Thoracic aorta (tissue), 2 donors: ENCODE results near the gene AHNAK. TPM values are rescaled to one million over a fixed set of nuclear protein-coding genes. Genes with fewer than 3 reads are reported as not detected.

Experiments
- ATAC-seq: fragments of 150-250 bp; one replicate; pipeline ENCODE4 v1.8.0; 2017; ENCODE audit warnings: low read depth; ENCODE audit not compliant: insufficient number of reproducible peaks, low FRiP score
- DNase-seq: peaks from one replicate; pipeline ENCODE4 v3.0.0-alpha.2; 2020; ENCODE audit warnings: low spot score
- H3K27ac ChIP-seq, 2 donors: fragments of 200-600 bp; sonication (generic); 1 replicate in 1 of 2; 2 replicates in 1 of 2; pipeline ENCODE4 v1.5.1; 2016; ENCODE audit warnings: mild to moderate bottlenecking in 2 of 2, moderate library complexity in 2 of 2
- H3K27me3 ChIP-seq: fragments of 200-600 bp; sonication (generic); replicated peaks from 2 replicates; pipeline ENCODE4 v1.6.0; 2016; ENCODE audit warnings: mild to moderate bottlenecking; ENCODE audit not compliant: insufficient read depth
- H3K36me3 ChIP-seq: fragments of 200-600 bp; sonication (generic); one replicate; pipeline ENCODE4 v1.5.1; 2016
- H3K4me1 ChIP-seq, 2 donors: fragments of 200-600 bp; sonication (generic); 1 replicate in 1 of 2; 2 replicates in 1 of 2; pipeline versions ENCODE4 v1.5.1 to v1.6.0; 2016; ENCODE audit warnings: low read depth in 2 of 2, mild to moderate bottlenecking in 1 of 2; ENCODE audit not compliant: control insufficient read depth in 1 of 2
- H3K4me3 ChIP-seq: fragments of 200-600 bp; sonication (generic); 2 replicates; pipeline ENCODE4 v1.5.1; 2016; ENCODE audit warnings: mild to moderate bottlenecking
- H3K9me3 ChIP-seq: fragments of 200-600 bp; sonication (generic); 2 replicates; pipeline ENCODE4 v1.5.1; 2016
- total RNA-seq, 2 donors: library from RNA; depleted of rRNA; stranded (reverse); fragments of >200 nt; gene quantifications; one replicate each; pipeline versions ENCODE4 v1.1.0 to v1.2.3, GENCODE V29; 2016
- TF ChIP-seq, protein P1 (sequence below): fragments of 200-600 bp; sonication (generic); IDR thresholded peaks from one replicate; pipeline ENCODE4 v1.5.1; 2019; ENCODE audit warnings: antibody characterized with exemption

The AHNAK gene
- total RNA-seq, 2 donors from 2014 or later, result 1,009 to 1,046 TPM

DNA sequence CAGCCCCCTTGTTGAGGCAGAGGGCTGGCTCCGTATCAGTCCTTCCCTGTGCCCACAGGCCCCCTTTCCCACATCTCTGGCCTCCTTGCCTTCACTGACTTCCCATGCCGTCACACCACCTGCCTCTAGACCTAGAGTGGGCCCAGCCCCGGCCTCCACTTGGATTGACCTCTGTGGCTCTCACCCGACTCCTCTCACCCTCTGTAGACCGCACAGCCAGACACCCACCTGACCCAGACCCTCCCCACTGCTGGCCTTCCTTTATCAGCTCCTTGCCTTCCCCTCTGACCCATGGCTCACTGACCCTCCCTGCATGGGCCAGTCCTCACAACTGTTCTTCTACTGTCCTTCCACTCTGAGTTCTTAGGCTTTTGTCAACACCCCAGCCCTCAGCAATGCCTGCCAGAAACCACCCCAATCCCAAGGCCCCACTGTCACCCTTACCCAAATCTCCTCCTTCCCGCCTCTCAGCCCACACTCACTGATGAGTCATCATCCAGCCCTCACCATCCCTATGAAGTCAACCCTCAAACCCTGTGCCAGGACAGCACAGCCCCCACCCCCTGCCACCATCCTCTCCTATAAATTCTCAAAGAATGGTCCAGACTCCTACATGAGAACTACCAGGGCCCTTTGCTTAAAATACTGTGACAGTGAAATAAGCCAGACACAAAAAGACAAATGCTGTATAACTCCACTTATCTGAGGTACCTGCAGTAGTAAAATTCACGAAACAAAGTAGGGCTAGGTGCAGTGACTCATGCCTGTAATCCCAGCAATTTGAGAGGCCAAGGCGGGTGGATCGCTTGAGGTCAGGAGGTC, 74.3 kb downstream of the AHNAK start:
- ATAC-seq, result no peak

DNA sequence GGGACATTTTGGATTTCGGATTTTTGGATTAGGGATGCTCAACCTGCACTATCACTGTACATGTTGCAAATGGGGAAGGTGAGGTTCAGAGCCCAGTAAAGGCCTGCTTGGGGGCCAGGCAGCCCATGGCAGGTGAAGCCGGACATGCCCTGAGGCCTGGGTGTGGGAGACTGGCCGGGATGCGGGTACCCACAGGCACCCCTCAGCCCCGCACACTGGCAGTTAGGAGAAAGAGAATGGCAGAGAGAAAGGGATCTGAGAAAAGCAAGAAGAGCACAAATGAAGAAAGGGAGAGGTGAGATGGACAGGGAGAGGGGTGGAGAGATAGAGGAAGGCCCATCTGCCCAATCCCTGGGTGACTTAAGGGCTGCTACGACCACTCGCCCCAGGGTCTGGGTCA, 75.0 kb downstream of the AHNAK start:
- Histone ChIP-seq H3K36me3 (no peaks in the 10 kb centered on the region), H3K4me1 (no peaks in the 10 kb centered on the region), H3K9me3 (no peaks in the 10 kb centered on the region), H3K4me3 (no peak overlapping the region), H3K27me3 (no peaks in the 10 kb centered on the region), H3K27ac (no peak overlapping the region)
- DNase-seq, result no peak
- TF ChIP-seq, protein P1, sequence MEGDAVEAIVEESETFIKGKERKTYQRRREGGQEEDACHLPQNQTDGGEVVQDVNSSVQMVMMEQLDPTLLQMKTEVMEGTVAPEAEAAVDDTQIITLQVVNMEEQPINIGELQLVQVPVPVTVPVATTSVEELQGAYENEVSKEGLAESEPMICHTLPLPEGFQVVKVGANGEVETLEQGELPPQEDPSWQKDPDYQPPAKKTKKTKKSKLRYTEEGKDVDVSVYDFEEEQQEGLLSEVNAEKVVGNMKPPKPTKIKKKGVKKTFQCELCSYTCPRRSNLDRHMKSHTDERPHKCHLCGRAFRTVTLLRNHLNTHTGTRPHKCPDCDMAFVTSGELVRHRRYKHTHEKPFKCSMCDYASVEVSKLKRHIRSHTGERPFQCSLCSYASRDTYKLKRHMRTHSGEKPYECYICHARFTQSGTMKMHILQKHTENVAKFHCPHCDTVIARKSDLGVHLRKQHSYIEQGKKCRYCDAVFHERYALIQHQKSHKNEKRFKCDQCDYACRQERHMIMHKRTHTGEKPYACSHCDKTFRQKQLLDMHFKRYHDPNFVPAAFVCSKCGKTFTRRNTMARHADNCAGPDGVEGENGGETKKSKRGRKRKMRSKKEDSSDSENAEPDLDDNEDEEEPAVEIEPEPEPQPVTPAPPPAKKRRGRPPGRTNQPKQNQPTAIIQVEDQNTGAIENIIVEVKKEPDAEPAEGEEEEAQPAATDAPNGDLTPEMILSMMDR, result no peak
- ATAC-seq, result no peak

More for the DNA sequence above, 74.3 kb downstream of the AHNAK start:
- TF ChIP-seq, protein P1, result no peak
- Histone ChIP-seq H3K27me3 (no peaks in the 10 kb centered on the region), H3K4me1 (no peaks in the 10 kb centered on the region), H3K27ac (no peak overlapping the region), H3K36me3 (no peaks in the 10 kb centered on the region), H3K4me3 (no peak overlapping the region), H3K9me3 (no peaks in the 10 kb centered on the region)
- DNase-seq, result no peak

DNA sequence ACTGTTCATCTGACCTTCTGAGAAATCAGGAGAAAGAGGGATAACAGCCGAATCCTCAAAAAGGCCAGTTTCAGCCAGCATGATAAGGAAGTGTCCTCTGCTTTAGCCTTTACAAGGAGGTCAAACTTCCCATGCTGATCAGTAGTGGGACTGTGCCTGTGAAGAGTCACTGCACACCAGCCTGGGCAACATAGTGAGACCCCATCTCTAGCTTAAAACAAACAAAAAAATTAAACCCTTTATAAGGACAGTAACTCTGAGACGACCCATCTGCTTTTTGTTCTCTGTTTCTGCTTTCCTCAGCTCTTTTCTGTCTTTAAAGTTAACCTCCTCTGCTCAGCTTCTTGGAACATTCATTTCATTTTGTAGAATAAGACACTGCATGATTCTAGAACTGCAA, 78.0 kb downstream of the AHNAK start:
- no peak overlapping the region for H3K4me3 ChIP-seq
- no peaks in the 10 kb centered on the region for H3K4me1 ChIP-seq
- TF ChIP-seq, protein P1, result no peak
- H3K36me3 ChIP-seq, result no peaks in the 10 kb centered on the region
- H3K27ac ChIP-seq, result no peak overlapping the region
- DNase-seq (no peak), ATAC-seq (no peak)
- no peaks in the 10 kb centered on the region for H3K9me3 ChIP-seq
- no peaks in the 10 kb centered on the region for H3K27me3 ChIP-seq

DNA sequence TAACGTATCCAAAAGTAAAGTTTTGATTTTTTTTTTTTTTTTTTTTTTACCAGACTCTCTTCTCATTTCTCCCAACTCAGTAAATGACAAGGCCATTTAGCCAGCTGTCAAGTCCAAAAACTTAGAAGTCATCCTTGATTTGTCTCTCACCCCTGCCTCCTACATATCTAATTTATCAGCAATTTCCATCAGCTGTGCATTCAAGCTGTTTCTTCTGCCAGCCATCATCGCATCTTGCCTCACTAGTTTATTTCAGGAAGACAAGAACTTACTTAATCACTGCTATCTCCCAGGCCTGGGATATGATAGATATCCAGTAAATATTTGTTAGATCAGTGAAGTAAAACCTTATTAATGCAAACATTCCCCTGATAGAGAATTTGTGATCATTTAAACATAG, 80.2 kb downstream of the AHNAK start:
- H3K27ac ChIP-seq, result no peak overlapping the region
- no peaks in the 10 kb centered on the region for H3K27me3 ChIP-seq
- H3K36me3 ChIP-seq, result no peaks in the 10 kb centered on the region
- peaks cover 0 to 7% of the 10 kb centered on the region in 2 donors for H3K4me1 ChIP-seq
- TF ChIP-seq, protein P1, result no peak
- no peak for DNase-seq
- H3K4me3 ChIP-seq, result no peak overlapping the region
- ATAC-seq, result no peak
- H3K9me3 ChIP-seq, result no peaks in the 10 kb centered on the region

DNA sequence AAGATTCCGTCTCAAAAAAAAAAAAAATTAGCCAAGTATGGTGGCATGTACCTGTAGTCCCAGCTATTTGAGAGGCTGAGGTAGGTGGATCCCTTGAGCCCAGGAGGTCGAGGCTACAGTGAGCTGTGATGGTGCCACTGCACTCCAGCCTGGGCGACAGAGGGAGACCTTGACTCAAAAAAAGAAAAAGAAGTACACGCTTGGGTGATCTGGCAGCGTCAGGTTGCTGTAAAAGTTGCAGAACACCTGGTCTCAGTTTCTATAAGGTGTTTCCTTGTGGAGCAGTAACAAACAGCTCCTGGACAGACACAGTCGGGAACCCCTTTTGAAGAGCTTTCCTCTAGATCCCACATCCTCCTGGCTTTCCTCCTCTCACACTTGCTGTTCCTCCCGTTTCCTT, 82.0 kb downstream of the AHNAK start:
- no peaks in the 10 kb centered on the region for H3K9me3 ChIP-seq
- H3K36me3 ChIP-seq, result no peaks in the 10 kb centered on the region
- ATAC-seq (no peak), DNase-seq (no peak)
- no peaks in the 10 kb centered on the region for H3K27me3 ChIP-seq
- TF ChIP-seq, protein P1, result no peak
- no peak overlapping the region for H3K4me3 ChIP-seq
- peaks cover 0 to 8% of the 10 kb centered on the region in 2 donors for H3K4me1 ChIP-seq
- H3K27ac ChIP-seq, result no peak overlapping the region
